ENCODE results near the gene AGFG2.

The AGFG2 gene

GRCh38 chr7:100559127-100559526 is 20.1 kb downstream of the AGFG2 start:
- Histone ChIP-seq H4K20me1 (ENCODE audit: insufficient read depth, low read length) (no peaks in the 10 kb centered on the region), H3K4me2 (ENCODE audit: low read depth, low read length) (no peak overlapping the region), H3F3A (ENCODE audit: insufficient read depth, low read length) (no peaks in the 10 kb centered on the region), H3K27ac (ENCODE audit: low read length) (no peak overlapping the region), H3K4me3 (ENCODE audit: low read length) (no peak overlapping the region), H3K9me2 (replicated peaks; ENCODE audit: insufficient read depth, low read length) (no peaks in the 10 kb centered on the region), H3K27me3 (replicated peaks; ENCODE audit: insufficient read depth, low read length) (no peaks in the 10 kb centered on the region), H3K36me3 (replicated peaks; ENCODE audit: insufficient read depth, low read length) (no peaks in the 10 kb centered on the region), H3K4me1 (ENCODE audit: low read length) (no peaks in the 10 kb centered on the region), H2AFZ (ENCODE audit: low read length) (no peak overlapping the region), H3K79me2 (ENCODE audit: low read length) (no peaks in the 10 kb centered on the region), H3K9ac (ENCODE audit: low read length) (no peak overlapping the region), H3K9me3 (replicated peaks; ENCODE audit: insufficient read depth, low read length) (no peaks in the 10 kb centered on the region)
- DNase-seq = no peak
- TF ChIP-seq EZH2phosphoT487 (IDR thresholded peaks at IDR 0.05; ENCODE audit: low read length) (no peak), CTCF (IDR thresholded peaks at IDR 0.05; ENCODE audit: low read length) (no peak)

DNA sequence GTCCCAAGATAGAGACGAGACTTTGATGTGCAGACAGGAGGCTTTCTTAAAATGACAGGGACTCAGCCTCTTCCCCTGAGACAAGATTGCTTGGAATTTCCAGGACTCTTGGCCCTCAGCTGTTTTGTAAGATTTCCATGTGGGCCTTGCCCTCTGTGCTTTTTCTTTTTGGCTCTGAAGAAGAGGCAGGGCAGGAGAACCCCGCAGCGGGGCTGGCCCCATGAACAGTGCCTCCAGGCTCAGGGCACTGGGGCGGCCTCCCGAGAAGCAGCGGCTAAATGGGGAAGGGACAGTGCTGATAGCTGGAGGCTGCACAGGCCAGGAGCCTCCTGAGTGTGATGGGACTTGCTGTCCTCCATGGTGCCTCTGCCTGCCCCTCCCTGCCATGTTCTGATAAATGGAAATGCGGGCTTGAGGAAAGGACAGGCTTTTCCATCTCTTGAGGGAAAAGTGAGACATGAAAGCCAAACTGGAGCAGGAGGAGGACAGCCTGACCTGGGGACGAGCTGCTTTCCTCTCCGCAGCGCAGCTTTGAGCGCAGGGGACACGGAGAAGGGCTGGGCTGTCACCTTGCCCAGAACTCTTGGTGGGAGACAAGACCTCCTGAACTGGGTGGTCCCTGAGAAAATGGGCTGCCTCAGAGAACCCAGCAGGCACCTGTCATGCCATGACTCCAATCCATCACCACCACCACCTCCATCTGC is 22.6 kb downstream of the AGFG2 start:
- no peaks in the 10 kb centered on the region for H3K27me3 ChIP-seq (replicated peaks; ENCODE audit: insufficient read depth, low read length)
- no peak overlapping the region for H3K4me2 ChIP-seq (ENCODE audit: low read depth, low read length)
- no peaks in the 10 kb centered on the region for H3K9me3 ChIP-seq (replicated peaks; ENCODE audit: insufficient read depth, low read length)
- H3K79me2 ChIP-seq (ENCODE audit: low read length) = no peaks in the 10 kb centered on the region
- DNase-seq = no peak
- H4K20me1 ChIP-seq (ENCODE audit: insufficient read depth, low read length) = no peaks in the 10 kb centered on the region
- H3K9ac ChIP-seq (ENCODE audit: low read length) = no peak overlapping the region
- H3F3A ChIP-seq (ENCODE audit: insufficient read depth, low read length) = no peaks in the 10 kb centered on the region
- H3K4me1 ChIP-seq (ENCODE audit: low read length) = no peaks in the 10 kb centered on the region
- no peaks in the 10 kb centered on the region for H3K36me3 ChIP-seq (replicated peaks; ENCODE audit: insufficient read depth, low read length)
- H2AFZ ChIP-seq (ENCODE audit: low read length) = no peak overlapping the region
- TF ChIP-seq CTCF (IDR thresholded peaks at IDR 0.05; ENCODE audit: low read length) = no peak
- no peak for TF ChIP-seq EZH2 (optimal IDR thresholded peaks at IDR 0.05; ENCODE audit: low read depth, low read length)
- TF ChIP-seq EZH2phosphoT487 (IDR thresholded peaks at IDR 0.05; ENCODE audit: low read length) = no peak
- no peaks in the 10 kb centered on the region for H3K9me2 ChIP-seq (replicated peaks; ENCODE audit: insufficient read depth, low read length)
- no peak overlapping the region for H3K27ac ChIP-seq (ENCODE audit: low read length)
- no peak overlapping the region for H3K4me3 ChIP-seq (ENCODE audit: low read length)

DNA sequence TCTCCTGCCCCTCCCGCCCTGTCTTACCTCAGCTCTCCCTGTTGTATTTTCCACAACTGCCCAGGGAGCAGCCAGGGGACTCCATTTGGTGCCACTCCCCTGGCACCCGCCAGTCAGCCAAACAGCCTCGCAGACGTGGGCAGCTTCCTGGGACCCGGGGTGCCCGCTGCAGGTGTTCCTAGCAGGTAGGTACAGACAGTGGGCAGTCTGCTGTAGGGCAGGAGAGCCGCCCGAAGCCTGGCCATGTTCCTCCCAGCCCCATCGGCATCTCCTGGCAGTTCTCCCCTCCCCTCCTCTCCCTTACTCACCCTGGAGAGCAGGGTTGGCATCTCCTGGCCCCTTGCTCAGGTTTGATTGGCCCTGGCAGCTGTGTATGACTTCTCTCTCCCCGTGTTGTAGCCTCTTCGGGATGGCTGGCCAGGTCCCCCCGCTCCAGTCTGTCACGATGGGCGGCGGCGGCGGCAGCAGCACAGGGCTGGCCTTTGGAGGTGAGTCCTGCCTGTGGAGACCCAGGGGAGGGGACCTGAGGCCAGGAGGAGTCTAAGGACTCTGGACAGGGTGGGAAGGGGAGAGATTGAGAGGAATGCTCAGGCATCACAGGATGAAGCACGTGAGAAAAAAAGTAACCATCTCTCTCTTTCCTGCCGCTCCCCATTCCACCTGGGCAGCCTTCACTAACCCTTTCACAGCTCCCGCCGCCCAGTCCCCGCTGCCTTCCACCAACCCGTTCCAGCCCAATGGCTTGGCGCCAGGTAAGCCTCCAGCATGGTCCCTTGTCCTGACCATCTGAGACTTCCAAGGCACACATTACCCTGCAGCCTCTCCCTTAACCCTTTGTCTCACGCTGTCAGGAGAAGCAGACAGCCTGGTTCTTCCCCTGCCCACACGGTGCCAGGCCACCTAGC is 23.4 kb downstream of the AGFG2 start:
- H3K27ac ChIP-seq (ENCODE audit: low read length) = no peak overlapping the region
- H3K36me3 ChIP-seq (replicated peaks; ENCODE audit: insufficient read depth, low read length) = no peaks in the 10 kb centered on the region
- DNase-seq = no peak

More for the DNA sequence above, 23.4 kb downstream of the AGFG2 start:
- Histone ChIP-seq H3F3A (ENCODE audit: insufficient read depth, low read length) (no peaks in the 10 kb centered on the region), H3K4me2 (ENCODE audit: low read depth, low read length) (no peak overlapping the region), H3K27me3 (replicated peaks; ENCODE audit: insufficient read depth, low read length) (no peaks in the 10 kb centered on the region), H3K4me1 (ENCODE audit: low read length) (no peaks in the 10 kb centered on the region), H3K9ac (ENCODE audit: low read length) (no peak overlapping the region), H3K9me2 (replicated peaks; ENCODE audit: insufficient read depth, low read length) (no peaks in the 10 kb centered on the region), H4K20me1 (ENCODE audit: insufficient read depth, low read length) (no peaks in the 10 kb centered on the region), H2AFZ (ENCODE audit: low read length) (no peak overlapping the region), H3K4me3 (ENCODE audit: low read length) (no peak overlapping the region), H3K9me3 (replicated peaks; ENCODE audit: insufficient read depth, low read length) (no peaks in the 10 kb centered on the region), H3K79me2 (ENCODE audit: low read length) (no peaks in the 10 kb centered on the region)
- TF ChIP-seq EZH2phosphoT487 (IDR thresholded peaks at IDR 0.05; ENCODE audit: low read length) (no peak), CTCF (IDR thresholded peaks at IDR 0.05; ENCODE audit: low read length) (no peak), EZH2 (optimal IDR thresholded peaks at IDR 0.05; ENCODE audit: low read depth, low read length) (no peak)
